ENCODE results near the gene AP2B1.

Gene AP2B1

DNA sequence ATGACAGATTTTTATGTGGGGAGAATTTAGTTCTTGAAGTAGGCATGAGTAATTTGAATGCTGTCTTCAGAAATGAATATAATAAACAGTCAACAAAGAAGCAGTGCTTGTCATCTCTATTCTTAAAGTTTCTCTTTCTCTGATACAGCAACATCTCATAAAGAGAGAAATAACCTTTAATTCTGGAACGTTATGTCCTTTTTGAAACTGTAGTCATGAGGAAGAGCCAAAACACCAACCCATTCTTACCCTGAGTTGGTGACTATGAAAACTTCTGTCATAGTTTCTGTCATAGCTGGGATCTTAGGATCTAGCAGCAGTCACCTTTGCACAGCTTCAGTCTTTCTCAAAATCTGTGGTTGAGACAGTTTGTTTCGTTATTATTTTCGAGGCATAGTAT, 129.1 kb downstream of the AP2B1 start:
- in situ Hi-C loops (cut with MboI; ENCODE audit: low pct_unique_long_range_greater_than_20kb, low sequenced_read_pairs): no loop called here
- no peak for DNase-seq

DNA sequence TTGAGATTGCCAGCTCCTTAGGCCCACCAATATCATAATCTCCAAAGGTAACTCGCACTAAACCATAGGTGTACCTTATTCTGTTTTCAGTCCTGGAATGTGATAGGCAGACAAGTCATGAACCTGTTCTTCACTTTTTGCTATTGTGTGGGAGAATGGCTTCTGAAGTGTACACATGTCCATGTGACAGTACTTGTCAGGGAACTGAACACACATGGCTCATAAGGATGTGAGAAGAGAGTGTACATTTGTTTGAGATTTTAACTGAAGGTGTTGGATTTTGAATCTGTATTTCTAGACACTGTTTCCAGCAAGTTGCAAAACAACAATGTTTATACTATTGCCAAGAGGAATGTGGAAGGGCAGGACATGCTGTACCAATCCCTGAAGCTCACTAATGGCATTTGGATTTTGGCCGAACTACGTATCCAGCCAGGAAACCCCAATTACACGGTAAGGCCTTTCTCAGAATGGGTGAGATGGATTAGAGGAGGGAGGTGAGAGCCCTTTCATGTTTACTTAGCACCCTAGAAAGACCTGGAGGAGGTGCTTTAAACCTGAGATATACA, 129.9 kb downstream of the AP2B1 start:
- no peak for DNase-seq
- in situ Hi-C loops (cut with MboI; ENCODE audit: low pct_unique_long_range_greater_than_20kb, low sequenced_read_pairs): no loop called here

DNA sequence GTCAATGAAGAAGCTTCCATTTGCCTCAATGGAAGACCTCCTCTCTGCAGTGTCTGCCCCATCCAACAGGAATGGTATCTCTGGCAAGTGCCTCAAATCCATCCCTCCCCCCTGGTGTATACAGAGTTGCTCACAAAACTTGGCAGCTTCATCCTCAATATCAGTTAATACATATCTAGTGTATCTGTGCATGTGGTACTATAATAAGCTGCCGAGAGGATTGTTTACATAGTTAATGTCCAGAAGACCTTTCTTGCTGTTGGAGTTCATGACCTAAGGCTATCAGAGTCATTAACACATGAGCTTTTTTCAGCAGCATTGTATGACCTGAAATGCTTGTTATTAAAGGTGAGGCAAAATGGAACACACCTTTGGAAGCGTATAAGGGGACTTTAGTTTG, 130.4 kb downstream of the AP2B1 start:
- DNase-seq: no peak
- in situ Hi-C loops (cut with MboI; ENCODE audit: low pct_unique_long_range_greater_than_20kb, low sequenced_read_pairs): no loop called here

- no peak for DNase-seq
- in situ Hi-C loops (cut with MboI; ENCODE audit: low pct_unique_long_range_greater_than_20kb, low sequenced_read_pairs): no loop called here
Measured at GRCh38 chr17:35723735-35724134, 136.6 kb downstream of the AP2B1 start.

DNA sequence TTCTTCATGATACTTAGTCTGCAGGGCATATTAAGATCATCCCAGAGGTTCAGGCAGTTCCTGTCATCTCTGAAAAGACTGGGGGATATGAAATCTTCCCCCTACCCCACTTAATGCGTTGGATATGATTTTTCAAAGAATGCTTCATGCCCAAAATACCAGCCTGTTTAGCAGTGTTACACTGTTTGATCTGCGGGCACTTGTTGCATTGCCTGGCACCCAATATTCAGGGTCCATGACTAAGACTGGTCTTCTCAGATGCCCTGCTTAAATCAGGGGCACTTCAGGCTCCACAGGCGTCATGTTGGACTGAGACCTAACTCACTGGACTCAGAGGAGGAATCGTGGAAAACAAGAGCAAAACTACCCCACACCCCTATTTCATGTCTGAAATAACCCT, 137.9 kb downstream of the AP2B1 start:
- no peak for DNase-seq
- in situ Hi-C loops (cut with MboI; ENCODE audit: low pct_unique_long_range_greater_than_20kb, low sequenced_read_pairs): loop anchor here (25.0 kb wide), 1 partner anchor 563 kb away; no protein-coding TSS in a partner anchor

- no peak for DNase-seq
- in situ Hi-C loops (cut with MboI; ENCODE audit: low pct_unique_long_range_greater_than_20kb, low sequenced_read_pairs): loop anchor here (25.0 kb wide), 1 partner anchor 563 kb away; no protein-coding TSS in a partner anchor
Measured at GRCh38 chr17:35725802-35726126, 138.6 kb downstream of the AP2B1 start.

DNA sequence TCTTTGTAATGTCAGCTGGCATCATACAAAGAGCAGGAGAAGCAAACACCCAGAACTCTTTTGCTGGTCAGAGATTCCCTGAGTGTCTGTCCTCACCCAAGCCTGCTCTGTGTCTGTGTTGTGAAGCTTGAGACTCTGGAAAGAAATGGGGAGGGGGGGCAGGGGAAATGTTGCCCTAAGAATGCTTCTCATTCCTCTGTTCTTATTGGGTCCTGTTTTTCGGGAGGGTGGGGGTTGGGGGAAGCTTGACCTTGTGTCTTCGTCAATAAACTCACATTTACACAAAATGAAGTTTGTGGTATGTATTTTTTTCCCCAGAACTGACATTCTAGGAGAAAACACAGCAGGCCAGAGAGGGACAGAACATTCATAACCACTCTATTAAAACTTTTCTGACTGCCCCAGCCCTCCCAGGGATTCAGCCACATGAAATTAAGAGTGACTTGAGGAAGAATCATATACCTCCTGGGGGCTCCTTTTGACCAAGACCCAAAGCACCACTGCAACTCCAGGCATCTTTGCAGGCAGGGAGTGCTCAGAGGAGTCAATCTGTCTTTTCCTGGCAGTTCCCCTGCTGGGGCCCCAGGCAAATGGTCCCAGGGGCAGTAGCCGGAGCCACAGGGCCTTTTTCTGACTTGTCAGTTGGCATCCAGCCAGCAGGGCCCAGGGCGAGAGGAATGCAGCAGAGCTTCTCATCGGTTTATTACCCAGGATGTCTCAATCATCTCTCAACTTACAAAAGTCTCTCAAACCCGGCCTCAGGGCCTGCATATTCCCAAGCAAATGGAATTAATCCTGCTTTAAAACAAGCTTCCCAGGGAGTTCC, 139.2 kb downstream of the AP2B1 start:
- DNase-seq: no peak
- in situ Hi-C loops (cut with MboI; ENCODE audit: low pct_unique_long_range_greater_than_20kb, low sequenced_read_pairs): loop anchor here (25.0 kb wide), 1 partner anchor 564 kb away; no protein-coding TSS in a partner anchor

DNA sequence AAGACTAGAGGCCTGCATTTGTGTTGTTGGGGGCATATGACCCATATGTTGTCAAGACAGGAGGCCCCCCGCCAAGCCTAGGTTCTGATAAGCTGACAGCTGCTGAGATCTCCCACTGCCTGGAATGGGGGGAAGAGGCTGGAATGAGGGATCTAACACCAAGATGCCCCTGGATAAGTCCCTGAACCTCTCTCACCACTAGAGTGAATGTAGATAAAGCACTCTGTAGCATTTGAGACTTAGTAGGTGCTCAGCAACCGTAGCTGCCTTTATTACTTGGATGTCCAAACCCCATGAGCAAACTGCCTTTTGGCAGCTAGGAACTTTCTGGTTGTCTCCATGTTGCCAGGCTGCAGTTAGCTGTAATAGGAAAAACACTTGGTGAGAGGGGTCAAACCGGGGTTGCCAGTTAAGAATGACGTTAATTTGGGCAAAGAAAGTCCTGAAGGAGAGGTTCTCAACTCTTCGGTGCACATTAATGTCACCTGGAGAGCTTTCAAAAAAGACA, 139.9 kb downstream of the AP2B1 start:
- in situ Hi-C loops (cut with MboI; ENCODE audit: low pct_unique_long_range_greater_than_20kb, low sequenced_read_pairs): loop anchor here (25.0 kb wide), 1 partner anchor 565 kb away; no protein-coding TSS in a partner anchor

GRCh38 chr17:35727635-35728034, 140.5 kb downstream of the AP2B1 start:
- no peak for DNase-seq
- in situ Hi-C loops (cut with MboI; ENCODE audit: low pct_unique_long_range_greater_than_20kb, low sequenced_read_pairs): loop anchor here (25.0 kb wide), 1 partner anchor 565 kb away; no protein-coding TSS in a partner anchor

More for the DNA sequence above, 139.9 kb downstream of the AP2B1 start:
- DNase-seq: no peak

- in situ Hi-C loops (cut with MboI; ENCODE audit: low pct_unique_long_range_greater_than_20kb, low sequenced_read_pairs): loop anchor here (25.0 kb wide), 1 partner anchor 566 kb away; no protein-coding TSS in a partner anchor
- no peak for DNase-seq
Measured at GRCh38 chr17:35728551-35728950, 141.4 kb downstream of the AP2B1 start.

GRCh38 chr17:35729405-35729833, 142.3 kb downstream of the AP2B1 start:
- no peak for DNase-seq
- in situ Hi-C loops (cut with MboI; ENCODE audit: low pct_unique_long_range_greater_than_20kb, low sequenced_read_pairs): loop anchor here (25.0 kb wide), 1 partner anchor 567 kb away; no protein-coding TSS in a partner anchor

GRCh38 chr17:35730400-35731005, 143.4 kb downstream of the AP2B1 start:
- DNase-seq: peak; percentile 48
- in situ Hi-C loops (cut with MboI; ENCODE audit: low pct_unique_long_range_greater_than_20kb, low sequenced_read_pairs): loop anchor here (25.0 kb wide), 1 partner anchor 568 kb away; no protein-coding TSS in a partner anchor

GRCh38 chr17:35731239-35731916, 144.3 kb downstream of the AP2B1 start, which contains the start of gene RASL10B:
Gene RASL10B (plus strand): TSS chr17:35731639. CDS start chr17:35735185, 3,546 bp downstream.
- peak; percentile 60 for DNase-seq
- in situ Hi-C loops (cut with MboI; ENCODE audit: low pct_unique_long_range_greater_than_20kb, low sequenced_read_pairs): loop anchor here (25.0 kb wide), 1 partner anchor 569 kb away; no protein-coding TSS in a partner anchor

GRCh38 chr17:35731917-35732805, 145.0 kb downstream of the AP2B1 start:
- no peak for DNase-seq
- in situ Hi-C loops (cut with MboI; ENCODE audit: low pct_unique_long_range_greater_than_20kb, low sequenced_read_pairs): loop anchor here (25.0 kb wide), 1 partner anchor 570 kb away; no protein-coding TSS in a partner anchor

DNA sequence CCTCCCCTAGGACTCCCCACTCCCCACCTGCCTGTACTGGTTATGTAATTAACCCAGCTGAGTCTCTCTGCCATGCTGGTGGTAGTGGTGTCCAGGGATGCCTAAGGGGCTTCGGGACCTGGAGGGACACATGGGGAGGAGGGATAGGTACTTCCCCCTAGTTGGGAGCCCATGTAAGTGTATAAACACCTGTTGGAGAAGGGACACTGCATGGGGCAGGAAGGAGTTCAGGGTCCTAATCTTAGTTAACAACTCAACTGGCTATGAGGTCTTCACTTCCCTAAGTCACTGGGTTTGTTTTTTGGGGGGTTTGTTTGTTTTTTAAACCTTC, 145.6 kb downstream of the AP2B1 start:
- in situ Hi-C loops (cut with MboI; ENCODE audit: low pct_unique_long_range_greater_than_20kb, low sequenced_read_pairs): loop anchor here (25.0 kb wide), 1 partner anchor 570 kb away; no protein-coding TSS in a partner anchor

DNA sequence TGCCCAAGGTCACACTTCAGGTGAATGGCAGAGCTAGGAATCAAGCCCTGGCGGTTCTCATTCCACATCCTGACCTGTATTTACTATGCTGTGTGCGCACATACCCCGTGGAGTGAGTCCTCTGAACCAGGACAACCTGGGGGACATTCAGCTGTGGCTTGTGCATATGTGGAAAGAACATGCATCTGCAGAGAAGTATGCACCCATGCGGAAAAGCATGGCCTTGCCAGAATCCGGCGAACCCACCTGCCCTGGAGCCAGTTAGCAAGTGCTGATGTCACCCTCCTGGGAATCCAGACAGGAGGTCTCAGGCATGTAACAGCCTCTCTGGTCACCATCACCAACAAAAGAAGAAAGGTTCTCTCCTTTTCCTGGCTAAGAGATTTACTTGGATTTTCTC, 146.2 kb downstream of the AP2B1 start:
- in situ Hi-C loops (cut with MboI; ENCODE audit: low pct_unique_long_range_greater_than_20kb, low sequenced_read_pairs): loop anchor here (25.0 kb wide), 1 partner anchor 571 kb away; no protein-coding TSS in a partner anchor
- no peak for DNase-seq

More for the DNA sequence above, 145.6 kb downstream of the AP2B1 start:
- DNase-seq: no peak

DNA sequence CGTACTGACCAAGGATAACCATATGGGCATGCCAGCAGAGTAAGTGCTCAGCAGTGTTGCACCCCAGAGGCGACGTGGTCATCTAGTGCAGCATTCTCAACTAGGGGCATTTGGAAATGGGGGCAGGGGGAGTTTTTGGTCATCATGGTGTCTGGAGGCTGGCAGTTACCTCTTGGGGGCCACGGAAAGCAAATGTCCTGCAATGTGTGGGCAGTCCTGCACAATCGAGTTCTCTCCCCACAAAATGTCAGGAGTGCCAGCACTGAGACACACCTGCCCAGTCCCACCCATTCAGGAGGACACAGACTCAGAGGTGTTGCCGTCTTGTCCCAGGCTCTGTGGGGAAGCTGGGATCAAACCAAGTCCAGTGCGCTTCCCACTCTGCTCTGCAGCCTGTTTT, 147.3 kb downstream of the AP2B1 start:
- no peak for DNase-seq
- in situ Hi-C loops (cut with MboI; ENCODE audit: low pct_unique_long_range_greater_than_20kb, low sequenced_read_pairs): loop anchor here (25.0 kb wide), 1 partner anchor 572 kb away; no protein-coding TSS in a partner anchor
